Neural cell (in vitro differentiated cells): ENCODE data around the gene ABI2.

Source experiments
- CTCF ChIP-seq: fragments of 450-650 bp; IDR thresholded peaks from 2 replicates; pipeline ENCODE4 v1.5.1; 2014; ENCODE audit warnings: antibody characterized with exemption, mild to moderate bottlenecking, moderate library complexity; ENCODE audit not compliant: poor library complexity, severe bottlenecking
- EP300 ChIP-seq: fragments of 450-650 bp; conservative IDR thresholded peaks from 2 replicates; pipeline ENCODE4 v1.6.1; 2014; ENCODE audit warnings: antibody characterized with exemption, mild to moderate bottlenecking, moderate library complexity; ENCODE audit not compliant: poor library complexity, severe bottlenecking
- EZH2 ChIP-seq: fragments of 200-600, 300-800 bp; shearing (Covaris generic), sonication (generic); IDR thresholded peaks from 2 replicates; pipeline ENCODE4 v1.6.1; 2014; ENCODE audit warnings: antibody characterized with exemption, low read length, borderline replicate concordance, mild to moderate bottlenecking; ENCODE audit not compliant: insufficient read depth, poor library complexity, severe bottlenecking
- MXI1 ChIP-seq: fragments of 450-650 bp; conservative IDR thresholded peaks from 2 replicates; pipeline ENCODE4 v1.6.1; 2014; ENCODE audit warnings: antibody characterized with exemption, mild to moderate bottlenecking; ENCODE audit not compliant: poor library complexity, severe bottlenecking
- POLR2AphosphoS5 ChIP-seq: IDR thresholded peaks from 2 replicates; pipeline ENCODE4 v1.6.1; 2012
- RAD21 ChIP-seq: fragments of 450-650 bp; conservative IDR thresholded peaks from 2 replicates; pipeline ENCODE4 v1.6.1; 2014; ENCODE audit warnings: antibody characterized with exemption, mild to moderate bottlenecking, moderate library complexity
- REST ChIP-seq: IDR thresholded peaks from 2 replicates; pipeline ENCODE4 v1.6.1; 2012; ENCODE audit warnings: borderline replicate concordance
- SMC3 ChIP-seq: fragments of 450-650 bp; conservative IDR thresholded peaks from 2 replicates; pipeline ENCODE4 v1.6.1; 2014; ENCODE audit warnings: antibody characterized with exemption, mild to moderate bottlenecking, moderate library complexity; ENCODE audit not compliant: poor library complexity
- TAF1 ChIP-seq: IDR thresholded peaks from 2 replicates; pipeline ENCODE4 v1.6.1; 2012; ENCODE audit warnings: low read depth

- no peak for TF ChIP-seq CTCF
- no peak for TF ChIP-seq EZH2
- TF ChIP-seq REST = no peak
- no peak for TF ChIP-seq EP300
- no peak for TF ChIP-seq TAF1
- no peak for TF ChIP-seq POLR2AphosphoS5
- TF ChIP-seq MXI1 = no peak
- no peak for TF ChIP-seq RAD21
- TF ChIP-seq SMC3 = no peak
Observed at GRCh38 chr2:203346612-203347011, 18.4 kb downstream of the ABI2 start.
